ENCODE data around the gene TSC22D1.

The TSC22D1 gene

DNA sequence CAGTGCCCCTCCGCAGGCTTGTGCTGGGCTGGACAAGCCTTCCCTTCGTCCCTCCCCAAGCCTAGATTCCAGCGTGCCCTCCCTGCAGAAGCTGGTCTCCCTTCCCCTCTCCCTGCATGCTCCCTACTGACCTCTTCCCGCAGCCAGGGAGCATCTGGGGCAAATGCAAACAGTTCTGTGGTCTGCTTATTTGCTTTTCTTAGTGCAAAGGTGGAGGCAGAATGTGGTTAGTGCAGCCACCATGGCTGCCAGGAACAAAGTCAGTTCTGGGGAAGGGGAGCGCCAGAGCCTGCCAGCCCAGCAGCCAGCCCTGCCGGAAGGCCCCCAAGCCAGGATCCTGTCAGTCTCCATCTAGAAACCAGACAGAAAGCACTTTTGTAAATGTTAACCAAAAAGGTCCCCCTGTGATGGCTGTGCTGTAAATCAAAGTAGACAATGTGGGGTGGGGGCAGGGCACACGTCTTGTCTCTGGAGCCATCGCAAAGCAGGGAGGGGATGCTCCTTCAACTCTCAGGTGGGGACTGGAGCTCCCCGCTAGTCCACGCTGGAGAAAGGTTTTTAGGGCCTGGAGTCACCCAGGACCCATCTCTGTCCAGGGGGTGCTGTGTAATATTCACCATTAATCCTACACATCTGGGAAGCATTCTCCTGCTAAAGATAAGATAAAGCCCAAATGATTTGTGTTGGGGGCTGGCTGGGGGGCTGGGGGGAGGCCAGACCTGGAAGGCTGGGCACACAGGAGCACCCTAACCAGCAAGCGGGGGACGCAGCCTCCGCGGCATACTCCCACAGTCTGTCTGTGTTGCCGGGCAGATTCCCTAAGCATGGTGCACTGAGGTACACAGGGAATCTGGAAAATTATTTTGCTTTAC is 171.6 kb downstream of the TSC22D1 start:
- DNase-seq (ENCODE audit: low read depth in 2 of 2): no peak

DNA sequence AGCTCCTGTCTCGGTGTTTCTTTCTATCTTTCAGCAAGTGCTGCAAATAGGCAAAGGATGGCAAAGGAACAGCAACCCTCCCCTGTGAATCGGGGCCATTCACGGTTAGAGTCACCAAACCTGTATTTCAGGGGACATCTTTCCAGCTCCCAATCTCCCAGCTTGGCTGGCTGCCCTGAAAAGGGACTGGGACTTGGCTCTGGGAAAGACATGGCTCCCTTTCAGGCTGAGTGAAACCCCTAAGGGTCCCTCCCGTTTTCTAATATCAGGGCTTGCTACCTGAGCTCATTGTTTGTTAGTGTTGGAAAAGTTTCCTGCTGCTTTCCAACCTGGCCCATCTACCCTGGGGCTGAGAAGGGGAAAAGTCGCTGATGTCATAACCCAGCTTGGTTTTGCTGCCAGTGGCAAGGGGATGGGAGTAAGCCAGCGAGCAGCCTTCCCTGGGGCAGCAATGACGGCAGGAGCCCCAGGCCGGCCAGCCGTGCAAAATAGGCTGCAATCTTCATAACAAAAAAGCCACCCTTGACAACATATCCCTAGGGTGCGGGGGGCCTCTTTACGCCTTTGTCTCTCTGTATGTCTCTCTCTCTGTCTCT is 172.6 kb downstream of the TSC22D1 start:
- no peak for DNase-seq (ENCODE audit: low read depth in 2 of 2)

DNA sequence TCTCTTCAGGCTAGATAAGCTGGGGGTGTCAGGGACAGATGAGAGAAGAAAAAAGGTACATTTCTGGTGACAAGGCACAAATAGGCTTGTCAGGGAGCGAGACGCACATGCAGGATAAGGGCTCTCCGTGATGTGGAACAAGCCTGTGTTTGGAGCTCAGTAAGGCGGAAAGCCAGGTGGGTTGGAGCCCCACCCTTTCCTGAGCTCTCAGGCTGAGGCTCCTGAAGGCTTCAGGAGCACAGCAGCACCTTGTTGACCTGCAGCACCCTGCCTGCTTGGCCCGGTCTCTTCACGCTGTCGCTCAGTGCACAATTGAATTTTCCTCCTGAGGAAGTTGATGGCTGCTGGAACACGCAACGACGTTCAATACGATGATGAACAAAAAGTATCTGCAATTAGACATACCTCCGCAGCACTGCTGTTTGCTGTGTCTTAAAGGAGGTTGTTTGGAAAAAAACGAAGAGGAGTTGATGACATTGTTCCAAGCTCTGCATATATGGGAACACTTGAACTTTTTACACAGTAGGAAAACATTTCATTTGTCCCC is 173.2 kb downstream of the TSC22D1 start:
- DNase-seq (ENCODE audit: low read depth in 2 of 2): no peak

DNA sequence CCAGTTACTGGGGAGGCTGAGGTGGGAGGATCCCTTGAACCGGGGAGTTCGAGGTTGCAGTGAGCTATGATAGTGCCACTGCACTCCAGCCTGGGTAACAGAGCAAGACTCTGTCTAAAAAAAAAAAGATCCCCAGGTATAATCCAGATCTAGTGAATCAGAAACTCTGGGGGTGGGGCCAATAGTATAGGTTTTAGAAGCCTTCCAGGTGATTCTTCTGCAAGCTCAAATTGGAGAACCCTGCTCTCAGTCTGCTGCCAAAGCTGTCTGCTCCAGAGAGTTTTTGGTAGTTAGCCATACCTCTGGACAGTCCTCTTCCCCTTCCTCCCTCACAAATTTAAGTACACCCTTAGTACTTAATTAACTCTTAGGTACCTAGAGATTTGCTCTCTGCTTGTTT is 174.6 kb downstream of the TSC22D1 start:
- no peak for DNase-seq (ENCODE audit: low read depth in 2 of 2)

DNA sequence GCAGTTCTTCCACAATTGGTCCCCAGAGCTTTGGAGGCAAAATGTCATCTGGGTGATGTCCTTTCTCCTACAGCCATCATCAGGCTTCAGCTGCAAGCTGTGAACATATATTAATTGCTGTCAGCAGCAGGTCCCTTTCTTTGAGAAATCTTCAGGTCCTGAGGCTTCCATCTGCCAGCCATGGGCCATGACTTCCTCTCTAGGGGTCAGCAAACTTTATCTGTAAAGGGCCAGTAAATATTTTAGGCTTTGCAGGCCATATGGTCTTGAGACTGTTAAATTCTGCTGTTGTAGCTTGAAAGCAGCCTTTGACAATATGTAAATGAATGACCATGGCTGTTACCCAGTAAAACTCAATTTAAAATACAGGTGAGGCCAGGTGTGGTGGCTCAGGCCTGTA is 175.4 kb downstream of the TSC22D1 start:
- DNase-seq (ENCODE audit: low read depth in 2 of 2): no peak

DNA sequence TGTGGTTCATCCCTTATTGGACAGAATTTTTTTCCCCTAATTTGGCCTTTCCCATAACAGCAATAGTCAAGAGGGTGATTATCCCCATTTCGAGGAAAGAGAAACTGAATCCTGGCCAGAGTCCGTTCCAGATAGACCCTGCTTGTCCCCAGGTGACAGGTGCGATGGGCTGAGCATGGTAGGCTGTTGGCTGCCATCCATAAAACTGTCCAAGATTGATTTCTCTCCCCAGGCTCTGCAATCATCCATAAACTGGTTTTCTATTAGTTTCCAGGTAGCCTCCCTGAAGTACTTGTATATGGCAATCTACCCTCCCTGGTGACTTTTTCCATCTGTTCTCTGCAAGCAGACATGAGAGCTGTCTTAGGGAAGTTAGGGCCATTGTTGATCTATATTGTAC is 177.1 kb downstream of the TSC22D1 start:
- no peak for DNase-seq (ENCODE audit: low read depth in 2 of 2)

DNA sequence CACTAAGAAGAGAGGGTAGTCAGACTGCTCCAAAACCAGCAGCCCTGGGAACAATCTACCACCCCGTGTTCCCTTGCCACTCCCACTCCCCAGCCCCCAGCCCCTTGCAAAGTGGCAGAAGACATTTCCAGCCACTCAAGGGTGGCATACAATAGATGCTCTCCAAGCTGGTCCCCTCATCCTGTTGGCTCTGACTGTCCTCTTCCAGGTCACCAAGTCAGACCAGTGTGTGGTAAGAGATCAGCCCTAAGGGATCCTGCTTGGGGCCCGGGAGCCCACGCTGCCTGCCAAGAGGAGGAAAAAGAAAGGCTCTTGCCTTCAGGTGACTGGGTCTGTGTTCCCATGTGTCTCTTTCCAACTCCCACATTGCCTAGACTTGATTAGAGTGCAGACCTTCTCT is 177.5 kb downstream of the TSC22D1 start:
- no peak for DNase-seq (ENCODE audit: low read depth in 2 of 2)

DNA sequence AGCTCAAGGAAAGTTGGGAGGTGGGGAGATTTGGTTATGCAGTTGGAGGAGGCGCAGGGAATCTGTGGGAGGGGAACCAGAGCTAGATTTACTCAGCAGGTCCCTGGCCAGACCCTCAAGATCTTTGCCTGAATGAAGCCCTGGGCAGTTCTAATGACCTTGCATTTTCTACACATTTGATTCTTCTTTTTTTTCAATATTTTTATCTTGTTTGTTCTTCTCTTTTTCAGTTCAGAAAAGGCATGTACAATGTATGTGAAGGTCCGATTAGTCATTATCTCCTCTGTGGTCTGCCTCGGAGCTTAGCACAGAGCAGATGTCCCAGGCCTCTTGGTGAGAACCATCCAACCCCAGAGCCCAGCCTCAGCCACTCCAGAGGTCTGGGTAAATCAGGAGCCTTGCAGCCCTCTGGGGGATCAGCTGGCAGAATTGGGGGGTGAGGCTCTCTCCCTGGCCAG is 178.3 kb downstream of the TSC22D1 start:
- DNase-seq (ENCODE audit: low read depth in 2 of 2): no peak

DNA sequence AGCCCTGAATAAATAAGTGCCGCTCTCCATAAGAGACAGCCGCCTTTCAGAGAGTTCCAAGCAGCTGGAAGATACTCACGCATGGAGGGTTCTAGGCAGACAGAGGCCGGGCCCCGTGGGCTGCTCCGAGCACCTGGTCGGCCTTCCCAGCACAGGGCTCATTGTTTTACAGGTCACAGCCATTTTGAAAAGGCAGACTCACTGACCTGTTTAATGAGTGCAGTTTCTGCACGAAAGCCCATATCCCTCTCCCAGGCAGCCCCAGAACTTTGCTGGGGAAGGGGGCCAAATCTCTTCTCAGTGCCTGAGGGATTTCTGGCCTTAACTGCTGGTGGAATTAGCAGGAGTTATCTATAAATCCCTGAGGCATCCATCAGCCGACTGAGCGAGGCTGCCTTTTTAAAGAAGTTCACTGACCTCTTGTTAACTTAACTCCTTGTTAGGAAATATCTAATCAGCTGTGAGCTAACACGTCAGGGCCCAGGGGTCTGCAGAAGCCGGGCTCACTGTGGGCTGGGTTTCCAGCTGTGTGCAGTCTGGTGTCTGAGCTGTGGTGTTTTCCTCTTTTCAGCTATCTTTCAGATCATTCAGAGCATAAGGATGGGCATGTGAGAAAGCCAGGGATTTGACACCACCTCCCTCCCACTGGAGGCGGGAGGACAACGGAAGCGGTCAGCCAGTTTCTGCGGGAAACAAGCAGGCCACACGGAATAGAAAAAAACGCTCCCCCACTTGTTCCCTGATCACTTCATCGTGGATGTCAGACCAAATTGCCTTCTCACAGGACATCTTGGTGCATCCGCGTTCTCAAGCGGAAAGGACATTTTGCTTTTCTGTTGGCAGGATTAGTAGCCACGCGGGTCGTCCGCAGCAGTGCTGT is 179.2 kb downstream of the TSC22D1 start:
- no peak for DNase-seq (ENCODE audit: low read depth in 2 of 2)

DNA sequence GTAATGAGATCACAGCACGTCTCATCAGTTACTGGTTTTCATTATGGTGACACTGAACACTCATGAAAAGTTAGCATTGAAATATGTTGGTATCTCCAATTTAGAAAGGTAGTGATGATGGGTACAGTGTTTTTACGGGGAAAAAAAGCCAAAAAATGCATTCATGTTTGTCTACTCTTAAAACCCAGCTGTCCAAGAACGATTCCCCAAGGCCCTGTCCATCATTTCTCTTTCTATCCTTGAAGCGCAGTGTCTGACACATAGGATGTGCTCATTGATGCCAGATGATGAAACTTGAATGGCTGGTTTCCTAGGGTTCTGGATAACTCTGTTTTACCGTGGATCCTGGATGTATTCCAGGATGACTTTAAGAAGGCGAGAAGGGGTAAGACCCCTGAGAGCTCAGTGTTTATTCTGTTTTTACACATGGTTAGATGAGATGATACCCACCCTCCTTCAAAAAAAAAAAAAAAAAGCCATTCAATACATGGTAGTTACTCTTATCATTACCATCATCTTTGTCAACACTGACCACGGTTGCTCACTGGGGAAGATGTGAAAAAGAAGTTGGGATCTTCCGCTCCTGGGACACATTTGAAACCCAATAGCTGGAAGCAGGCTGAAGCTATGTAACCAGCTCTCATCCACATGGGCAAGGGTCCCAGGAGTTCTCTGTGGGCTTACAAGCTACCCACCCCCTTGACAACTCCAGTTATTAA is 180.0 kb downstream of the TSC22D1 start:
- no peak for DNase-seq (ENCODE audit: low read depth in 2 of 2)

DNA sequence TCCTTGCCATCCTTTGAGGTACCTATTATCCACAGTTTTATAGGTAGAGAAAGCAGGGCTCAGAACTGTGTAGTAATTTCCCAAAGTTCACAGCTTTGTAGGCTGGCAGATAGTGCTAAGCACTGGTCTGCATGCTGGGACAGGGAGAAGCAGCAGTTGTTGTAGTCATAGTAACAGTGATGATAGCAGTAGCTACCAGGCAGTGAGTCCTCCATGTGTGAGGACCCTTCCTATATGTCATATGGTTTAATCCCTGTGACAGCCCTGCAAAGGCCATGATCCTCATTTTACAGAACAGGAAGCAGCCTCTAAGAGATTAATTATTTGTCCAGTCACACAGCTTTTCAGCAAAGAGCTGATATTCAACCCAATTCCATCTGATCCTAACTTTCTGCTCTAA is 181.5 kb downstream of the TSC22D1 start:
- no peak for DNase-seq (ENCODE audit: low read depth in 2 of 2)

DNA sequence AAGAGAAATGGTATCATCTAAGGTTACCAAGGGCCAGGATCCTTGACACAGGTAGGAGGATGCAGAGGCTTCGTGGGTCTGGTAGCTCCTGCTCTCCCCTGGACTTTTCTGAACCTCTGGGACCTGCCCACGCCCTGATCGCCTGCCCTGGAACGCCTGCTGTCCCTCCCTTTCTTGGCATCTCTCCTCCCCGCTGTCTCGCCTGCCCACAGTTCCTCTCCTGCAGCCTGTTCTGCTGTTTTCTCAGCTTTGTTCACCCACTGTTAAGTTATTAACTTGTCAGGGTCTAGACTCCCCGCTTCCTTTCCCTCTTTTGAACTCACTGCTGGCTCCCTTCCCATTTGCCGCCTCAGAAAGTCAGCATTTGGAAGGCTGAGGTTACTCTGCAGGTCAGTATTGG is 182.7 kb downstream of the TSC22D1 start:
- no peak for DNase-seq (ENCODE audit: low read depth in 2 of 2)

DNA sequence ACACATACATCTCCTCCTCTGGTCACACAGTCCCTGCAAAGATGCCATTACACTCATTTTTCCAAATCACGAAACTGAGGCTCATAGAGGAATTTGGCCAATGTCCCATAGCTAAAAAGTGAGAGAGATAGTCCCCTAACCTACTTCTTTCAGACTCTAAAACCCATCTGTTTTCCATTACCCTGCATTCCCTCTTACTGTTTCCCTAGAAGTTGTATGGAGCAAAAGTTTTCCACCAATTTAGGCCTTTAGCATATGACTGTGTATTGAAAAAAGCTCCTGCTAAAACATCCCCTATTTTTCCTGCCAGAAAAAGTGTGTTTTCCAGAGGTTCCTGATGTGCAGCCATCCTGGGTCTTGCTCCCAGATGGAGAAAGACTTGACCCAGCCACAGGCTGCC is 186.3 kb downstream of the TSC22D1 start:
- DNase-seq (ENCODE audit: low read depth in 2 of 2): no peak

DNA sequence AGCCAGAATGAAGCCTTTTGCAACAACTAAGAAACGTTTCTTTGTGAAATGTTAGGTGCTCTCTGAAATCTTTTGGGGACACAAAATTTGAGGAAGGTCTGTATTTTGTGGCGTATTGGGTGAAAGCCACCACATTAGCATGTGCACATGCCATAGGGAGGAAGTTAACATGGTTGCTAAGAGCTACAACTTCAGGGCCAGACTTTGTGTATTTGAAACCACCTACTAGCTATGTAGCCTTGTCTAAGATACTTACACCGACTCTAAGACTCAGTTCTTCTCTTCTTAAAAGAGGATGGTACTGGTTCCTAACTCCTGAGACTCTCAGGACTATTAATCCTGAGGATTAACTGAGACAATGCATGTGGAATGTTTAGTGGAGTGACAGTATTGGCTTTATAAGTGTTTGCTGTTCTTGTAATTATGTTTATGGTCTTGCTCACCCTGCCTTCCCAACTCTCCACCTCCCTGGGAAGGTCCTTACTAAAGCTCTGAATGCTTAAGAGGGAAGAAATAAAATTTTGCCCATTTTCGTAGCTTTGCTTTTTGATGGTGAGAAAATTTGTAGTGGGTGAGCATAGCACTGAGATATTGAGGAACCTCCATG is 187.0 kb downstream of the TSC22D1 start:
- DNase-seq (ENCODE audit: low read depth in 2 of 2): no peak

DNA sequence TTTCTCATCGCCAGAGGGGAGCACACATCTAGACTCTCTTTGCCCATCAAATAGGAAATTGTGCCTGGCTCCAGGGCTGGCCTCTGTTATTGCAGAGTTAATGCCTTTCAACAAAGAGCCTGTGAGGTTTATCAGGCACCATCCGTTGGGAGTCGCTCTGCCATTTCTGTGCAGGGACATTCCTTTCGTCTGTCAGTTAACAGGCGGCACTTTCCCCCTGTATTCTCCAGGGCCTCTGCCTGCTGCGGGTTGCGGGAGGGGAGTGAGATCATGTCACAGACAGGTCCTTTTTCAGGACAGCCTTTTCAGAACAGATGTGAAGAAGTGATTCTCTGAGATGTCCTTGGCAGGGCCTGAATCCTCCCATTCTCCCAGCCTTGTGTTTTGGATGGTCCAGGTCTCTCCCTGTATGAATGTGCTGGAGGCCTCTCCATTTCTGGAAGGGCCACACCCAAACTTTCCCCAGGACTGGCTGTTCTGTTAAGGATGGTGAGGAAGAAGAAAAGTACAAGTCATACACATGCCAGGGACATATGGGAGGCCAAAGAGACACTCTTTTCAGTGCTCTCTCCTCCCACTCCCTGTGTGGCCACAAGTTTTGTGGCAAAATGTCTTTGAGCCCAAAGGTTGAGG is 187.6 kb downstream of the TSC22D1 start:
- DNase-seq (ENCODE audit: low read depth in 2 of 2): no peak

DNA sequence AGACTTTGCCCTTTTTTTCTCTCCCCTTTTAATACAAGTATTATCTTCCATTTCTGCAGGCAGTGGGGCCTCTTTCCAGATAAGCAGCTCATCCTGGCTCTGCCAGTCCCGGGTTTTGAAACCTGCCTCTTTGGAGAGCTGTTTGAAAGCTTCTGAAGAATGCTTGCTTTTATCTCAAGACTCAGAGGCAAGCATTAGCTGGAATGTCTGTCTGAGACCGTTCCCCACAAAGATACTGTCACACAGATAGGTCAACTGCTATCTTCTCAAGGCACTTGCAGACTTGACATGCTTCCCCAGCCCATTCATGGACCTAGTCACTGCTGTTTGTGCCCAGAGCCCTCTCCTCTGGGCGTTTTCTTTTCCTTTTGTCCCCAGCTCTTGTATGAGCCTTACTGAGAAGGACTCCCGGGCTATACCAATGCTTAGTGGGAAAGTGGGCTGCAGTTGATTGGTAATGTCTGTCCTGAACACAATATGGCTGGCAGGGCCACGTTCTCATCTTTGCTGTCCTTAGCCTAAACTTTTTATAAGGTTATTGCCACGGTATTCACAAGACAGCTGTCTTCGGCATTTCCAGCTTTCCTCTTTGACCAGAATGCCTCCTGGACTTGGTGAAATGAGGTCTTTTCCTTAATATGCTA is 189.1 kb downstream of the TSC22D1 start:
- no peak for DNase-seq (ENCODE audit: low read depth in 2 of 2)

DNA sequence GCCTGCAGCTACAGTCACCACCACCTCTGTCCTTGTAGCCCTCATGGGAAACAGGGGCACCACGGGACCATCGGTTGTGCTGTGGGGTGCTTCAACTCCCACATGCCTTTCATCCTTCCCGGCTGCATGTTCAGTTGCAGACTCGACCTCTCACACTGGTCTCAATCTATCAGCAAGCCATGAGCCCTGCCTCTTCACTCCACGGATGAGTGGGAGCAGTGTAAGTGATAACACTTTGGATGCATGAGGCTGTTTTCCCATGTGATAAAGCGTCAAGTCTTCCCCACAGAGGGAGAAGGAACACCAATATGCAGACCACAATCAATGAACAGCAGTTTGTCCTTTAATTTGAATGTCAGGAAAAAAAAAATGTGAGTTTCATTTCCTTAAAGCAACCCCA is 190.3 kb downstream of the TSC22D1 start:
- DNase-seq (ENCODE audit: low read depth in 2 of 2): no peak

DNA sequence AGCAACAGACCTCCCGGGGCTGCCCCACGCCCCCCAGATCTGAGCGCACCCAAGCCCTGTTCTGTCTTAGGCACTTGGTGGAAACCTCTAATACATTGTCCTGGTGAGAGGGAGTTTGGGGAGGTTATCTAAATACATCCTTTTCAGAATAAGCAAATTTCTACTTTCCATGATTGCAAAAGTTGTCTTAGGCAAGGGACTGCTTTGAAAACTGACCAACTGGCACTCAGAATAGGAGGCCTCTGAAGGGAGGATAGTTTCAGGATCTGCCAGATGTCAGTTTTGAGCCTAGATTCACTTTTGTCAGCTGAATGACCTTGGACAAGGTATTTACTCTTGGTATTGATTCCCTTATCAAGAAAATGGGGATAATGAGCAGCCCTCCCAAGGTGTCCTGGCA is 190.7 kb downstream of the TSC22D1 start:
- DNase-seq (ENCODE audit: low read depth in 2 of 2): no peak

DNA sequence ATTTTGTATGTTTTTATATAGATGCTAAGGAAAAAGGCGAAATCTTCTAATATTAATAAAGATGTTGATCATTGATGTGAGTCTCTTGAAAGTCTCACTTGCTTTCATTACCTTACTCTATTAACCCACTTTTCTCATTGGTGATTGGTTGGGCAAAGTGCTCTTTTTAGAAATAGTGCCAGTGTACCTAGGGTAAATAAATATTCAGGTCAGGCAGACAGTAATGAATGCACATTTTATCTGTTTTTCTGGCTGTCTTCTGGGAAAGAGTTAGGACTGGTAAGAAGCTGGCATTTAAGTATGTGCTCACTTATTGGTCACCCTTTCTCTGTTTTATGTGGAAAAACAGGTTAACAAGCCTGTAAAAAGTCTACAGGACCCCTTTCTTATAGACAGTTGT is 191.4 kb downstream of the TSC22D1 start:
- DNase-seq (ENCODE audit: low read depth in 2 of 2): no peak

DNA sequence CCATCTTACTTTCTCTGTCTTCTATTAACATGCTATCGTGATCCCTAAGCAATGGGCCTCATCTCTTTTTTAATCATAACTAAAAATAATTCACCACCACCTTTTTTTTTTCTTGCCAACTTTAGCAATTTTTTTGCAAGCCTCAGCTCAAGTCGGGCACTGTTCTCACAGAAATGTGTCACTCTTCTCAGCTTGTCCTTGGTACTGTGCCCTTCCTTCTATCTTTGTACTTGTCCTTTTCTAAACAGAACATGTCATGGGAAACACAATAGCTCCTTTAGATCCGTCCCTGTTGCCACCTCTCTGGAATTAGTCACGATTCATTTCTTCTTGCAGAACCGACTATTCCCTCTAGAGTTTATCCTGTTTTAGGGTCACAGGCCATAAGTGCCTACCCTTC is 192.2 kb downstream of the TSC22D1 start:
- DNase-seq (ENCODE audit: low read depth in 2 of 2): no peak
